B cell (primary cell): ENCODE measurements around the gene PRSS56. TPM values are rescaled to one million over a fixed set of nuclear protein-coding genes. Genes with fewer than 3 reads are reported as not detected.
"Not testable (repeated sequence)": the region's sequence is repeated elsewhere in the genome, so short reads cannot be mapped to it uniquely, and the experiment has no call there.

Source experiments
- ATAC-seq: fragments of 200-7000 bp; cut with Tn5 transposase; one replicate; pipeline ENCODE4 v1.10.0; 2021; ENCODE audit warnings: low read depth, mild to moderate bottlenecking, moderate number of reproducible peaks, moderate library complexity
- CTCF ChIA-PET: fragments of 350-600 bp; sonication (Branson Sonifier 250); formaldehyde crosslinking; loops from one replicate; lab custom pipeline; 2021; ENCODE audit warnings: antibody characterized with exemption, inconsistent platforms; lab: Charles Lee
- POLR2A ChIA-PET: fragments of 350-600 bp; sonication (Branson Sonifier 250); formaldehyde crosslinking; loops from one replicate; lab custom pipeline; 2021; ENCODE audit warnings: antibody characterized with exemption; lab: Charles Lee
- DNase-seq: peaks from one replicate; pipeline ENCODE4 v3.0.0; 2013
- H2AFZ ChIP-seq: 2 replicates; pipeline ENCODE4 v1.6.1; 2012; ENCODE audit warnings: mild to moderate bottlenecking, low read depth, low read length; ENCODE audit not compliant: insufficient read depth, poor library complexity, severe bottlenecking
- H3K27ac ChIP-seq, 2 donors: 1 replicate in 1 of 2; 2 replicates in 1 of 2; pipeline ENCODE4 v1.5.1; 2012 to 2013; ENCODE audit warnings: low read length in 2 of 2, mild to moderate bottlenecking in 2 of 2, moderate library complexity in 1 of 2
- H3K27me3 ChIP-seq, 4 experiments: fragments of 200-600 bp in 1 of 4; sonication (generic) in 1 of 4; replicated peaks in 1 of 4; 1 replicate in 2 of 4; 2 replicates in 2 of 4; pipeline versions ENCODE4 v1.6.1 to v1.7.0; 2013 to 2016; ENCODE audit warnings: low read length in 3 of 4, mild to moderate bottlenecking in 2 of 4, mixed read lengths in 1 of 4, moderate library complexity in 1 of 4; ENCODE audit not compliant: insufficient read depth in 4 of 4, control insufficient read depth in 3 of 4; ENCODE audit errors: control extremely low read depth in 1 of 4
- H3K36me3 ChIP-seq, 2 experiments: replicated peaks in 1 of 2; 1 replicate in 1 of 2; 2 replicates in 1 of 2; pipeline versions ENCODE4 v1.6.1 to v1.7.1; 2013; ENCODE audit warnings: low read length in 1 of 2; ENCODE audit not compliant: insufficient read depth in 2 of 2, control insufficient read depth in 1 of 2; ENCODE audit errors: control extremely low read depth in 1 of 2, extremely low read depth in 1 of 2
- H3K4me1 ChIP-seq, 2 donors: fragments of 200-600 bp in 1 of 2; sonication (generic) in 1 of 2; 1 replicate in 1 of 2; 2 replicates in 1 of 2; pipeline versions ENCODE4 v1.5.1 to v1.6.1; 2013 to 2017; ENCODE audit warnings: low read length in 2 of 2; ENCODE audit not compliant: control insufficient read depth in 2 of 2, insufficient read depth in 2 of 2
- H3K4me2 ChIP-seq: replicated peaks from 2 replicates; pipeline ENCODE3; 2012; ENCODE audit warnings: mild to moderate bottlenecking, low read depth, low read length; ENCODE audit not compliant: poor library complexity, severe bottlenecking
- H3K4me3 ChIP-seq, 5 experiments: fragments of 200-600 bp in 1 of 5; sonication (generic) in 1 of 5; 1 replicate in 3 of 5; 2 replicates in 2 of 5; pipeline versions ENCODE4 v1.5.1 to v1.7.0; 2011 to 2016; ENCODE audit warnings: low read length in 4 of 5, mild to moderate bottlenecking in 4 of 5, low read depth in 2 of 5, control low read depth in 1 of 5, moderate library complexity in 1 of 5; ENCODE audit not compliant: insufficient read depth in 1 of 5; ENCODE audit errors: control extremely low read depth in 1 of 5, extremely low read depth in 1 of 5
- H3K79me2 ChIP-seq: fragments of 200-600 bp; sonication (generic); one replicate; pipeline ENCODE4 v1.6.0; 2016; ENCODE audit warnings: low read length; ENCODE audit not compliant: control insufficient read depth, insufficient read depth
- H3K9ac ChIP-seq: fragments of 200-600 bp; sonication (generic); 2 replicates; pipeline ENCODE4 v1.6.1; 2017; ENCODE audit warnings: mild to moderate bottlenecking, low read length, moderate library complexity
- H3K9me3 ChIP-seq, 3 donors: one replicate each; pipeline versions ENCODE4 v1.6.1 to v1.7.1; 2013; ENCODE audit warnings: low read length in 2 of 3; ENCODE audit not compliant: control insufficient read depth in 2 of 3, insufficient read depth in 1 of 3; ENCODE audit errors: control extremely low read depth in 1 of 3
- H4K20me1 ChIP-seq: 2 replicates; pipeline ENCODE4 v1.6.0; 2012; ENCODE audit warnings: mild to moderate bottlenecking, low read length; ENCODE audit not compliant: insufficient read depth, control insufficient read depth, poor library complexity, severe bottlenecking
- H3K27ac Mint-ChIP-seq: one replicate; pipeline ENCODE4 v1.8.0; 2021; ENCODE audit warnings: mixed read lengths
- H3K27me3 Mint-ChIP-seq: one replicate; pipeline ENCODE4 v1.8.0; 2021; ENCODE audit warnings: mixed read lengths
- H3K4me1 Mint-ChIP-seq: one replicate; pipeline ENCODE4 v1.8.0; 2021; ENCODE audit warnings: mixed read lengths
- H3K4me3 Mint-ChIP-seq: one replicate; pipeline ENCODE4 v1.8.0; 2021; ENCODE audit warnings: mixed read lengths
- H3K9me3 Mint-ChIP-seq: one replicate; pipeline ENCODE4 v1.8.0; 2022; ENCODE audit warnings: mixed read lengths; ENCODE audit not compliant: insufficient read depth
- EZH2 ChIP-seq: IDR thresholded peaks from 2 replicates; pipeline ENCODE4 v1.6.1; 2012; ENCODE audit warnings: borderline replicate concordance, low read depth, mild to moderate bottlenecking, moderate library complexity, low read length; ENCODE audit not compliant: insufficient read depth, poor library complexity, severe bottlenecking
- whole genome bisulfite sequencing: methylation state at CpG from one replicate; pipeline ENCODE4 v1.1.5; 2013; ENCODE audit warnings: missing lambda C conversion rate; ENCODE audit not compliant: insufficient coverage; 5-methylcytosine and 5-hydroxymethylcytosine counted together
- intact Hi-C: fragments of 100-400 bp; cut with micrococcal nuclease; formaldehyde crosslinking; loops from one replicate; pipeline ENCODE4 v1.10.0; 2022
- polyA plus RNA-seq: library from polyadenylated mRNA; depleted of rRNA; stranded (reverse); fragments of >200 nt; gene quantifications from 2 replicates; pipeline ENCODE4 v1.2.3, GENCODE V29; 2012
- total RNA-seq, 2 donors: library from RNA; stranded (reverse); fragments of 120-200 nt in 1 of 2; gene quantifications; 1 replicate in 1 of 2; 2 replicates in 1 of 2; pipeline versions ENCODE4 v1.2.3 to v1.2.4, GENCODE V29; 2013 to 2022
- TF ChIP-seq, protein P1 (sequence below): fragments of 200-600 bp; IDR thresholded peaks from one replicate; pipeline ENCODE4 v1.8.0; 2022; ENCODE audit warnings: antibody characterized with exemption, mild to moderate bottlenecking

PRSS56 gene
- total and polyA plus RNA-seq, 2 donors (not counting 1 experiment from before 2014, with no cell fraction given): not detected

DNA sequence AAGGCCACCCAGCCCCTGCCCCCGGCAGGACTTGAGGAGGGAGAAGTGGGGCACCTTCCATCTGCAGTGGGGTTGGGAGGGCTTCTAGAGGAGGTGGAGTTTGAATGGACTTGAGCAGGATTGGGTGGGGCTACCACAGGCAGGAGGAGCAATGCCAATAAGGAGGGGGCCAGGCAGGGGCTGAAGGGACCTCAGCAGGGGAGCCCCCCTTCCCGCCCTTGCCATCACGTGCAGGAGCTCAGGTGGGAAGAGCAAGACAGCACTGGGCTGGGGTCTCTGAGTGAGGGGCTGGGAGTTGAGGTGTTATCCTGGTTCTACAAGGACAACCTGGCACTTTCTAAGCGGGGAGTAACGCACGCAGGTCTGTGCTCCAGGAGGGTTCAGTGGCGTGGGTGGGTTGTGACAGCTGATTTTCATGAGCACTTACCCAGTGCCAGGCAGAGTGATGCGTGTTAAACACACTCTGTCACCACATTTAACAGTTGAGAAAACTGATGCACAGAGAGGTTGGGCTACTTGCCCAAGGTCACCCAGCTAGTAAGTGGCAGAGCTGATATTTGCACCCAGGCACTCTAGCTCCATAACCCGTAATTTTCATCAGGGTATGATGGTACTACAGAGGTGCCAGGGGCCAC is 10.6 kb downstream of the PRSS56 start:
- Histone ChIP-seq H3K79me2 (no peaks in the 10 kb centered on the region), H3K27ac (no peak overlapping the region), H3K4me3 (no peak overlapping the region), H3K36me3 (no peaks in the 10 kb centered on the region), H3K4me2 (no peak overlapping the region), H3K4me1 (no peaks in the 10 kb centered on the region), H3K27me3 (peaks cover 0 to 8% (median 1%) of the 10 kb centered on the region in 4 experiments), H4K20me1 (no peaks in the 10 kb centered on the region), H2AFZ (no peak overlapping the region), H3K9me3 (peaks cover 0 to 7% (median 0%) of the 10 kb centered on the region in 3 donors), H3K9ac (no peak overlapping the region)
- Mint-ChIP-seq H3K27ac (no peak overlapping the region), H3K4me1 (peaks cover 2% of the 10 kb centered on the region), H3K27me3 (peaks cover 38% of the 10 kb centered on the region), H3K4me3 (no peak overlapping the region), H3K9me3 (no peaks in the 10 kb centered on the region)
- 88% methylated on average over 8 of the region's 9 CpGs for whole genome bisulfite sequencing
- ATAC-seq: no peak
- ChIA-PET CTCF (no interaction called here), POLR2A (no interaction called here)
- intact Hi-C loops: no loop called here
- TF ChIP-seq EZH2: no peak
- TF ChIP-seq, protein P1, sequence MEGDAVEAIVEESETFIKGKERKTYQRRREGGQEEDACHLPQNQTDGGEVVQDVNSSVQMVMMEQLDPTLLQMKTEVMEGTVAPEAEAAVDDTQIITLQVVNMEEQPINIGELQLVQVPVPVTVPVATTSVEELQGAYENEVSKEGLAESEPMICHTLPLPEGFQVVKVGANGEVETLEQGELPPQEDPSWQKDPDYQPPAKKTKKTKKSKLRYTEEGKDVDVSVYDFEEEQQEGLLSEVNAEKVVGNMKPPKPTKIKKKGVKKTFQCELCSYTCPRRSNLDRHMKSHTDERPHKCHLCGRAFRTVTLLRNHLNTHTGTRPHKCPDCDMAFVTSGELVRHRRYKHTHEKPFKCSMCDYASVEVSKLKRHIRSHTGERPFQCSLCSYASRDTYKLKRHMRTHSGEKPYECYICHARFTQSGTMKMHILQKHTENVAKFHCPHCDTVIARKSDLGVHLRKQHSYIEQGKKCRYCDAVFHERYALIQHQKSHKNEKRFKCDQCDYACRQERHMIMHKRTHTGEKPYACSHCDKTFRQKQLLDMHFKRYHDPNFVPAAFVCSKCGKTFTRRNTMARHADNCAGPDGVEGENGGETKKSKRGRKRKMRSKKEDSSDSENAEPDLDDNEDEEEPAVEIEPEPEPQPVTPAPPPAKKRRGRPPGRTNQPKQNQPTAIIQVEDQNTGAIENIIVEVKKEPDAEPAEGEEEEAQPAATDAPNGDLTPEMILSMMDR: no peak
- no peak for DNase-seq

DNA sequence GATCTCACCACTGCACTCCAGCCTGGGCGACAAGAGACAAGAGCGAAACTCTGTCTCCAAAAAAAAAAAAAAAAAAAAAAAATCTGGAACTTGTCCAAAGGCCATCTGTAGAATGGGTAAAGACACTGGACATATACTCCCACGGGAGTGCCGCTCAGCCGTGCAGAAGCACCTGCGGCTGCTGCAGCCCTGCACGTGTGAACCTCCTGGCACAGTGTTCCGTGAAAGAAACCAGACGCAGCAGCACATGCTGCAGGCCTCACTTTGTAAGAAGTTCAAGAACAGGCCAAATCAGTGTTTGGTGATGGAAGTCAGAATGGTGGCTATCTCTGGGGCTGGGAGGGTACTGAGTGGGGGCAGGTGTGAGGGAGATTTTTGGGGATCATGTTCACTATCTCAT is 12.2 kb downstream of the PRSS56 start:
- WGBS: 63% methylated on average over 8 of the region's 9 CpGs
- H3K4me2 ChIP-seq: no peak overlapping the region
- Mint-ChIP-seq H3K9me3 (peaks cover 5% of the 10 kb centered on the region), H3K27ac (no peak overlapping the region), H3K4me3 (no peak overlapping the region), H3K4me1 (peaks cover 2% of the 10 kb centered on the region), H3K27me3 (peaks cover 40% of the 10 kb centered on the region)
- no peak overlapping the region for H3K9ac ChIP-seq
- H3K9me3 ChIP-seq: peaks cover 0 to 18% (median 7%) of the 10 kb centered on the region in 3 donors
- ATAC-seq: no peak
- peaks cover 0 to 15% (median 3%) of the 10 kb centered on the region in 4 experiments for H3K27me3 ChIP-seq
- no peak overlapping the region for H3K27ac ChIP-seq
- intact Hi-C loops: no loop called here
- ChIA-PET POLR2A (no interaction called here), CTCF (no interaction called here)
- no peaks in the 10 kb centered on the region for H3K4me1 ChIP-seq
- DNase-seq: no peak
- no peak overlapping the region for H3K4me3 ChIP-seq
- no peaks in the 10 kb centered on the region for H3K79me2 ChIP-seq
- TF ChIP-seq, protein P1: no peak
- TF ChIP-seq EZH2: no peak
- H2AFZ ChIP-seq: no peak overlapping the region
- H4K20me1 ChIP-seq: no peaks in the 10 kb centered on the region
- no peaks in the 10 kb centered on the region for H3K36me3 ChIP-seq

DNA sequence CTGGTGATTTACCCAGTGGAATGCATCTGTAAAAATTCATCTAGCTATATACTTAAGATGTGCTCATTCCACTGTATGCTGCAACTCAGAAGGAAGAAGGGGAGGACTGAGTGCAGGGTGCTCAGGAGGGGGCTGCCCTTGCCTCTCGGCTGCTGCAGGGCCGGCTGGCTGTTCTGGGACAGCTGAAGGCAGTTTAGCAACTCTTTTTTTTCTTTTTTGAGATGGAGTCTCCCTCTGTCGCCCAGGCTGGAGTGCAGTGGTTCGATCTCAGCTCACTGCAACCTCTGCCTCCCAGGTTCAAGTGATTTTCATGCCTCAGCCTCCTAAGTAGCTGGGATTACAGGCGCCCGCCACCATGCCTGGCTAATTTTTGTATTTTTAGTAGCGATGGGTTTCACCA is 12.6 kb downstream of the PRSS56 start:
- WGBS: 90% methylated on average over 7 of the region's 7 CpGs
- H2AFZ ChIP-seq, H3K4me1 Mint-ChIP-seq, H3K4me3 Mint-ChIP-seq, H3K9me3 Mint-ChIP-seq, H3K79me2 ChIP-seq, POLR2A ChIA-PET, ATAC-seq, intact Hi-C loops, DNase-seq, H3K27ac ChIP-seq, CTCF ChIA-PET, H3K9ac ChIP-seq, H4K20me1 ChIP-seq, H3K4me3 ChIP-seq, H3K4me1 ChIP-seq, H3K4me2 ChIP-seq, H3K36me3 ChIP-seq, H3K27ac Mint-ChIP-seq: not testable (repeated sequence)
- H3K27me3 Mint-ChIP-seq: peaks cover 40% of the 10 kb centered on the region
- H3K27me3 ChIP-seq: peaks cover 0 to 15% (median 3%) of the 10 kb centered on the region in 4 experiments
- H3K9me3 ChIP-seq: peaks cover 0 to 18% (median 7%) of the 10 kb centered on the region in 3 donors
